Thyroid gland (tissue), 4 donors: ENCODE results near the gene CAMK1D. TPM values are rescaled to one million over a fixed set of nuclear protein-coding genes. Genes with fewer than 3 reads are reported as not detected.

Experiments used
- DNase-seq, 2 donors: peaks; one replicate each; pipeline ENCODE4 v3.0.0-alpha.2; 2019
- H3K27ac ChIP-seq, 3 donors: fragments of 200-600 bp; sonication (generic); 1 replicate in 2 of 3; 2 replicates in 1 of 3; pipeline ENCODE4 v1.5.1; 2016 to 2019; ENCODE audit warnings: mild to moderate bottlenecking in 1 of 3, moderate library complexity in 1 of 3
- H3K27me3 ChIP-seq: fragments of 200-600 bp; sonication (generic); one replicate; pipeline ENCODE4 v1.5.1; 2019
- H3K36me3 ChIP-seq, 2 donors: fragments of 200-600 bp; sonication (generic); one replicate each; pipeline ENCODE4 v1.5.1; 2016 to 2019
- H3K4me1 ChIP-seq, 2 donors: fragments of 200-600 bp; sonication (generic); one replicate each; pipeline ENCODE4 v1.5.1; 2017 to 2019
- H3K4me3 ChIP-seq, 3 donors: fragments of 200-600 bp; sonication (generic); replicated peaks in 1 of 3; 1 replicate in 2 of 3; 2 replicates in 1 of 3; pipeline ENCODE4 v1.5.1; 2016; ENCODE audit warnings: mild to moderate bottlenecking in 1 of 3
- H3K9me3 ChIP-seq: fragments of 200-600 bp; sonication (generic); one replicate; pipeline ENCODE4 v1.5.1; 2017
- POLR2A ChIP-seq, 2 donors: fragments of 450-650 bp; IDR thresholded peaks; one replicate each; pipeline ENCODE4 v1.6.1; 2017; ENCODE audit warnings: antibody characterized with exemption in 2 of 2, mild to moderate bottlenecking in 2 of 2, moderate library complexity in 1 of 2
- WGBS, 2 donors: methylation state at CpG; one replicate each; pipeline ENCODE4 v1.1.5; 2017; 5-methylcytosine and 5-hydroxymethylcytosine counted together
- intact Hi-C: fragments of 100-400 bp; cut with DNase I; formaldehyde crosslinking; loops from one replicate; pipeline ENCODE4 v1.15.1; 2023
- total RNA-seq, 4 donors: library from RNA; depleted of rRNA; stranded (reverse); fragments of >200 nt; gene quantifications; one replicate each; pipeline ENCODE4 v1.2.3, GENCODE V29; 2016
- TF ChIP-seq, protein P1 (sequence below), 6 experiments: fragments of 200-600 bp in 3 of 6; fragments of 450-650 bp in 3 of 6; sonication (generic) in 3 of 6; IDR thresholded peaks; one replicate each; pipeline ENCODE4 v1.5.1; 2016 to 2019; ENCODE audit warnings: antibody characterized with exemption in 6 of 6, mild to moderate bottlenecking in 2 of 6, inconsistent platforms in 1 of 6, moderate library complexity in 1 of 6

Gene CAMK1D
- total RNA-seq, 4 donors from 2014 or later: 12.2 to 29.6 (median 17.4) TPM

GRCh38 chr10:12609435-12609834, 260.1 kb downstream of the CAMK1D start:
- intact Hi-C loops: no loop called here
- Histone ChIP-seq H3K9me3 (no peaks in the 10 kb centered on the region), H3K27me3 (no peaks in the 10 kb centered on the region), H3K4me3 (no peak overlapping the region), H3K36me3 (no peaks in the 10 kb centered on the region), H3K27ac (no peak overlapping the region), H3K4me1 (peaks cover 28 to 47% of the 10 kb centered on the region in 2 donors)
- WGBS, 2 donors: 90 to 93% methylated on average over 7 of the region's 7 CpGs
- TF ChIP-seq, protein P1, sequence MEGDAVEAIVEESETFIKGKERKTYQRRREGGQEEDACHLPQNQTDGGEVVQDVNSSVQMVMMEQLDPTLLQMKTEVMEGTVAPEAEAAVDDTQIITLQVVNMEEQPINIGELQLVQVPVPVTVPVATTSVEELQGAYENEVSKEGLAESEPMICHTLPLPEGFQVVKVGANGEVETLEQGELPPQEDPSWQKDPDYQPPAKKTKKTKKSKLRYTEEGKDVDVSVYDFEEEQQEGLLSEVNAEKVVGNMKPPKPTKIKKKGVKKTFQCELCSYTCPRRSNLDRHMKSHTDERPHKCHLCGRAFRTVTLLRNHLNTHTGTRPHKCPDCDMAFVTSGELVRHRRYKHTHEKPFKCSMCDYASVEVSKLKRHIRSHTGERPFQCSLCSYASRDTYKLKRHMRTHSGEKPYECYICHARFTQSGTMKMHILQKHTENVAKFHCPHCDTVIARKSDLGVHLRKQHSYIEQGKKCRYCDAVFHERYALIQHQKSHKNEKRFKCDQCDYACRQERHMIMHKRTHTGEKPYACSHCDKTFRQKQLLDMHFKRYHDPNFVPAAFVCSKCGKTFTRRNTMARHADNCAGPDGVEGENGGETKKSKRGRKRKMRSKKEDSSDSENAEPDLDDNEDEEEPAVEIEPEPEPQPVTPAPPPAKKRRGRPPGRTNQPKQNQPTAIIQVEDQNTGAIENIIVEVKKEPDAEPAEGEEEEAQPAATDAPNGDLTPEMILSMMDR (IDR thresholded peaks at IDR 0.05): no peak
- DNase-seq: no peak

GRCh38 chr10:12613136-12613535, 263.8 kb downstream of the CAMK1D start:
- WGBS, 2 donors: 45 to 58% methylated on average over 5 of the region's 5 CpGs
- Histone ChIP-seq H3K27me3 (no peaks in the 10 kb centered on the region), H3K4me1 (peaks cover 22 to 39% of the 10 kb centered on the region in 2 donors), H3K36me3 (no peaks in the 10 kb centered on the region), H3K27ac (peak overlapping the region in 2 of 3 donors; percentile 37 to 63), H3K4me3 (no peak overlapping the region), H3K9me3 (no peaks in the 10 kb centered on the region)
- intact Hi-C loops: no loop called here
- no peak for TF ChIP-seq POLR2A (IDR thresholded peaks at IDR 0.05)
- TF ChIP-seq, protein P1 (IDR thresholded peaks at IDR 0.05): no peak
- DNase-seq: peak in 1 of 2 donors; percentile 39

DNA sequence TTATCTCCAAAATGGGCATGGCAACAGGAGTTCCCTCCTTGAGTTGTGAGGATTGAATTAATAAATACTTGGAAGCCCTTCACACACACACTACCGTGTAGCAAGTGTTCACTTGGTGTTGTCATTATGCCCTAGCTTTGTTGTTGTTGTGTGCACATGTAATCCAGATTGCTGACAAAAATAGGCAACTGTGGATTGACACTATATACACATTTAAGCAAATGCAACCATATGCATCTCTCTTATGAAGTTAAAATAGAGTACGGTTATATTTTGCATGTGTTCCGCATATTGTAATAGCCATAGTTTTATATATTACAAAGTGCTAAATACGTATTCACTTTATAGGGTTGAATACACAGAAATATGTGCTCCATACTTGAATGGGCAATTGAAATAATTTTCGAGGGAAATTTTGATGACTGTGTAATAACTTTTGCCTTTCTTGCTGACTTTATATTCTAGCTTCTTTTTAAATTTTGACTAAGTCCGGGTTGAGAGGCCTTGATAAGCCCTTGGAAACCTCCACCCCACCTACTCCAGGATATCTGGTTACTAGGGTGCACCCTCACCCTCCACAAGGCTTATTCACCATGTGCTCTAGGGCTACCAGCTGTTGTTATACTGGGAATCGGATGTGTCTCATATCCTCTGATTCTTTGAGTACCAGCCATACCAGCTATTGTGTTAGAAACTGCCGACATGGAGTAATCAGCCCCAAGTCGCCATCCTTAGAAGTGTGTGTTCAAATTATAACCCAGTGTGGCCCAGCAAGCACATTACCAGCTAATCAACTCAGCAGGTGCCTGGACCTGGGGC, 265.0 kb downstream of the CAMK1D start:
- DNase-seq: no peak
- Histone ChIP-seq H3K27ac (no peak overlapping the region), H3K4me3 (no peak overlapping the region), H3K27me3 (no peaks in the 10 kb centered on the region), H3K9me3 (no peaks in the 10 kb centered on the region), H3K4me1 (peaks cover 22 to 39% of the 10 kb centered on the region in 2 donors), H3K36me3 (no peaks in the 10 kb centered on the region)
- no peak for TF ChIP-seq POLR2A (IDR thresholded peaks at IDR 0.05)
- TF ChIP-seq, protein P1 (IDR thresholded peaks at IDR 0.05): no peak
- intact Hi-C loops: no loop called here
- WGBS, 2 donors: 84 to 87% methylated on average over 9 of the region's 9 CpGs

DNA sequence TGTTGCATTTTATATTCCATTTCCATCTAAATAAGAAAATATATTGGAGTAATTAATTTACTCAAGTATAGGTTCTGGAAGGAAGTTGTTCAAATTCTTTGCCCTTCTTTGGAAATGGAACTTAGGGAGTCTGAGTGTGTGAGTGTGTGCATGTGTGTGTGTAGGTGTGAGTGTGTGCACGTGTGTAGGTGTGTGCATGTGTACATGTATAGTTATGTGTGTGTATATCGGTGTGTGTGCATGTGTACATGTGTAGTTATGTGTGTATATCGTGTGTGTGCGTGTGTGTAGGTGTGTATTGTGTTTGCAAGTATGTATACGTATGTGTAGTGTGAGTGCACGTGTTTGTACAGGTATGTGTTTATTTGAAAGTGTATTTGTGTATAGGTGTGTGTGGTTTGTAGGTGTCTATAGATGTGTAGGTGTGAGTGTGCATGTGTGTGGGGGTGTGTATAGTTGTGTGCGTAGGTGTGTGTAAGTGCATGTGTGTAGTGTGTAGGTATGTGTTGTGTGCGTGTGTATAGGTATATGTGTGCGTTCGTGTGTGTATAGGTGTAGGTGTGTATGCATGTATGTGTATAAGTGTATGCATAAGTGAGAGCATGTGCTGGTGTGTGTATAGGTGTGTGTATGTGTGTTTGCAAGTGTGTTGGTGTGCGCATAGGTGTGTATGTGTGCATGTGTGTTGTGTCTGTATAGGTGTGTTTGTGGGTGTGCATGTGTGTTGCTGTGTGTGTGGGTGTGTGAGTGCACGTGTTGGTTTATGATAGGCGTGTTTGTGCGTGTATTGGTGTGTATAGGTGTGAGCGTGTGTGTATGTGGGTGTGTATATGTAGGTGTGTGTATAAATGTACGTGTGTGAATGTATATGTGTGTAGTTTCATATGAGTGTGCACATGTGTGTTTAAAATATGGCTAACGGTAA, 266.2 kb downstream of the CAMK1D start:
- no peak overlapping the region for H3K27ac ChIP-seq
- intact Hi-C loops: no loop called here
- H3K36me3 ChIP-seq: no peaks in the 10 kb centered on the region
- WGBS, 2 donors: 97% methylated on average over 17 of the region's 17 CpGs
- peaks cover 26 to 39% of the 10 kb centered on the region in 2 donors for H3K4me1 ChIP-seq
- TF ChIP-seq, protein P1 (IDR thresholded peaks at IDR 0.05): no peak
- no peak for TF ChIP-seq POLR2A (IDR thresholded peaks at IDR 0.05)
- DNase-seq: no peak
- no peaks in the 10 kb centered on the region for H3K9me3 ChIP-seq
- H3K27me3 ChIP-seq: no peaks in the 10 kb centered on the region
- H3K4me3 ChIP-seq: no peak overlapping the region
